CD4-positive, alpha-beta T cell treated with Interleukin-17A for 1 hour (primary cell): ENCODE measurements around the gene XRCC1.
"Not testable (repeated sequence)": the region's sequence is repeated elsewhere in the genome, so short reads cannot be mapped to it uniquely, and the experiment has no call there.

Experiments
- DNase-seq: peaks from one replicate; pipeline ENCODE4 v3.0.0-alpha.2; 2020

XRCC1 gene

GRCh38 chr19:43572171-43572588 lies 3.1 kb downstream of the XRCC1 start:
- no peak for DNase-seq

DNA sequence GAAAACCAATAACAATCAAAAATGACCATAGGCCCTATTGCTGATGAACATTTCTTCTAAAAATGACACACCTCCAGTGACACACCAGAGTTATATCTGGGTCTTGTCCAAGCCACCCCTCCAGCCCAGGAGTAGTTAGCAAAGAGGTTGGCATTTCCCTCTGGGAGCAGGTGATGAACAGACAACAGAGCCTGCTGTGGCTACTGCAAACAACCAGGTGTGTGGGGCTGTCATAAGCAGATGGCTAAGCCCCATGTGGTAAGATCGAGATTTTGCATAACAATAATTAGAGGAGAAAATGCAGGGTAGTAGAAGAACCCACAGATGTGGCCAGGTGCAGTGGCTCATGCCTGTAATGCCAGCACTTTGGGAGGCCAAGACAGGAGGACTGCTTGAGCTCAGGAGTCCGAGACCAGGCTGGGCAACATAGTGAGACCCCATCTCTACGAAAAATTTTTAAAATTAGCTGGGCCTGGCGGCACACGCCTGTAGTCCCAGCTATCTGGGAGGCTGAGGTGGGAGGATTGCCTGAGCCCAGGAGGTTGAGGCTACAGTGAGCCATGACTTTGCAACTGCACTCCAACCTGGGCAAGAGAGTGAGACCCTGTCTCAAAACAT lies 5.0 kb downstream of the XRCC1 start:
- DNase-seq, result no peak

DNA sequence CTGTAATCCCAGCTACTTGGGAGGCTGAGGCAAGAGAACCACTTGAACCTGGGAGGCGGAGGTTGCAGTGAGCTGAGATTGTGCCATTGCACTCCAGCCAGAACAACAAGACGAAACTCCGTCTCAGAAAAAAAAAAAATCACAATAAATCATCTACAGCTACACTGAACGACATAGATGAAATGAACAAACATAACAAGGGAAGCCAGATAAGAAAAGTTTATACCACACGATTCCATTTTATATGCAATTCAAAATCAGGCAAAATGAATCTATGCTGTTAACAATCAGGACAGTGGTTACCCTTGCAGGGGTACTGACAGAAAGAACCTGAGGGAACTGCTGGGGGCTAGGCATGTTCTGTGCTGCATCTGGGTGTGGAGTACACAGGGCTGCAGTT lies 5.7 kb downstream of the XRCC1 start:
- DNase-seq, result no peak

- DNase-seq, result no peak
These were observed 10.5 kb downstream of the XRCC1 start for GRCh38 chr19:43564800-43565199.

DNA sequence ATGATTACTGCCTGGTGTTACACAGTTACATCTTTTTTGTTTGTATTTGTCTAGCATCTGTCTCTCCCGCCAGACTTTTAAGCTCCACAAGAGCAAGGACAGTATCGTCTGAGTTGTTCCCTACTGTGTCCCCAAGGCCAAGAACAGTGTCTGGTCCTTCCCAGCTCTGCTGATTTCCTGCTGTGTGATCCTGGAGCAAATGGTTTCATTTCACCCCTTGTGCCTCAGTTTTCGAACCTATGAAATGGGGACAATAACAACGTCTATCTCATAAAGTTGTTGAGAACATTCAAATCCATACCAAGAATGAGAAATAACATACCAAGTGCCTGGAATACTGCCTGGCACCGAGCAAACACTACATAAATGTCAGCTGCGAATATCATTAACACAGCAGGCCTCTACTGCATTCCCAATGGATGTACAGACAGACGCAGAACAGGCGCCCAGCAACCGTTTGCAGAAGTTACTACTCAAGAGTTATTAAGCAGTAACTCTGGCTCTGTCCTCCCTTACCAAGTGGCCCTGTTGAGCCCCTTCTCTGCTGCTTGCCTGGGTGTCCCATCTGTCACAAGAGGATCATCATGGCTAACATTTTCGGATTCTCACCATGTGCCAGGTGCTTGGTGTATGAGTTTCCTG lies 11.4 kb downstream of the XRCC1 start:
- DNase-seq, result no peak

DNA sequence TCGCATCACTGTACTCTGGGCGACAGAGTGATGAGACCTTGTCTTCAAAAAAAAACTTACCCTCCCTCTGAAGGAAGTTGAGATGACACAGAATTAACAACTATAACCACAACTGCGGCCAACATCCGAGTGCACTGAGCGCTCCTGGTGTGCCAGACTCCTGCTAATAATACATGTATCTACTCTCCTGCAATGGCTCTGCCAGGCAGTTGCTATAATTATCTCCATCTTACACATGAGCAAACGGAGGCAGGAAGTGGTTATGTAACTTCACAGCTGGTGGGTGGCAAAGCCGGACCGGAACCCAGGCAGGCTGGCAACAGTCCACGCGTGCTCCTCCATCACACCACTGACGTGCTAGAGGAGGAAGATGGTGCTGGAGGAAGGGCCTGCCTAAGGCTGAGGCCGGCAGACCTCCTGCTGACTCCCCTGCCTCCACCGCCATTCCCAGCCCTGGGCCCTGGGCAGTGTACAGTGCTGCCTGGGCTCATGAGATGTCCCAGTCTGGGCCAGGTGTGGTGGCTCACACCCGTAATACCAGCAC lies 12.6 kb downstream of the XRCC1 start:
- DNase-seq, result peak; percentile 94

- no peak for DNase-seq
These were observed 13.1 kb downstream of the XRCC1 start for GRCh38 chr19:43562226-43562697.

DNA sequence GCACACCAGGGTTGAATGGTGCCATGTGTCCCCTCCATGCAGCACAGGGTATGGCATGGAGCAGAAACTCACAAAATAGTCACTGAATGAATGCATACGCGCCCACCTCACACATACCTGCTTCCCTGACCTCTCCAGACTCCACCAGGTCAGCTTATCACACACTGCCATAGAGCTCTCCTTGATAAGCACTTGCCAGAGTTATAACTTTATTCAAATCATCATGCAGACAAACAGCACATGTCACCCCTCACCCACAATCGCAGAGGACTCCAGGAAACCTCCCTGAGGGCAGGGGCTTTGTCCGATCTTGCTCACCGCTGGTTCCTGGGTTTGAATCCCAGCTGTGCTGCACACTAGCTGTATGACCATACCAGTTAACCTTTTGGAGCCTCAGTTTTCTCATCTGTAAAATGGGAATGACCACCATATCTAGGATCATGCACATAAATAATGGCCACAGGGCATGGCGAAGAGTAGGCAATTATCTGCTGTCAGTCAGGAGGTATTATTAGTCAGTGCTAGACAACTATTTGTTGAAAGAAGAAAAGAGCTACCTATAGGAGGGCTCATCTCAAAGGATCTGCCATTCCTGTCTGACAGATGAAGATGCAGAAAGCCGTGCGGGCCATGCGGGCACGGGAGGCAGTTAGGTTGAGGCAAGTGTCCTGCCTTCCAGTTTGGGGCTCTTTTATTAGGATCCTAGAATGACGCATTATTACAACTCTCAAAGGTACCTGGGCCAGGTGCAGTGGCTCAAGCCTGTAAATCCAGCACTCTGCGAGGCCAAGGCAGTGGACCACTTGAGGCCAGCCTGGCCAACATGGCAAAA lies 14.0 kb downstream of the XRCC1 start:
- DNase-seq, result no peak

DNA sequence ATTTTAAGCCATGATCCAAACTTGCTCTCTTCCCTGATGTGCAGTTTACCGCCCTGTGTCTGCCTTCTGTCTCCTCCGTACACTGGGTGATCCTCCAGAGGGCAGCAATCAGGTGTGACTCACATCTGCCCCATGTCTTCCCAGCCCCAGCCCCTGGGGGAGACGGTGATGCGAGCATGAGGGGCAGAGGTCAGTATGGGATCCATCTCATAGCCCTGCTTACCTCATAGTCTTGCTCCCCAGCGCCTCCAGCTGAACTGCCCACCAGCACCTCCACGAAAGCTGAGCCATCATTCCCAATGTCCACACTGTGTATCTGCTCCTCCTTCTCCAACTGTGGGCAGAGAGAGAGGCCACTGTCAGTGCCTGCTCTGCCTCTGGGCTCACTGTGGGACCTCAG lies 14.6 kb downstream of the XRCC1 start:
- DNase-seq, result no peak

- DNase-seq, result peak; percentile 90
These were observed 20.0 kb downstream of the XRCC1 start for GRCh38 chr19:43555185-43555770.

GRCh38 chr19:43554317-43554895 lies 20.9 kb downstream of the XRCC1 start:
- DNase-seq, result no peak

DNA sequence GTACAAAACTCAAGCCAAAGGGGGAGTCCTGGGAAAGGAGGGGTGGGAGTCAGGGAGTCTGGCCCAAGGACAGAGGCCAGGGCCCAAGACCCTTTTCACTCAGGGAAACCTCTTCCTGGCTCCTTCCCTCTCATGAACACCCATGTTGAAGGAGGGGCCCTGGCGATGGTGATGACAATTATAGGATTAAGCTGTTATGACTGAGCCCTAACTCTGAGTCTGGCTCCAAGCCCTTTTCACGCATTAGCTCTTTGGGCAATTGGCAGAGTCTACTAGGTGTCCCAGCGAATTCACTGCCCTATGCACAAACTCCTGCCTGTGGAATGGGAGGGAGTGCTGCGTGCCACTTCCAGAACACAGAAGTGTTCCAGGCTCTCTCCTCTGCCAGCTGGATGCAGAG lies 21.7 kb downstream of the XRCC1 start:
- DNase-seq, result no peak

- DNase-seq, result no peak
These were observed 22.7 kb downstream of the XRCC1 start for GRCh38 chr19:43552616-43553015.

GRCh38 chr19:43552198-43552450 lies 23.2 kb downstream of the XRCC1 start:
- DNase-seq, result no peak

- no peak for DNase-seq
These were observed 23.7 kb downstream of the XRCC1 start for GRCh38 chr19:43551399-43552197.

DNA sequence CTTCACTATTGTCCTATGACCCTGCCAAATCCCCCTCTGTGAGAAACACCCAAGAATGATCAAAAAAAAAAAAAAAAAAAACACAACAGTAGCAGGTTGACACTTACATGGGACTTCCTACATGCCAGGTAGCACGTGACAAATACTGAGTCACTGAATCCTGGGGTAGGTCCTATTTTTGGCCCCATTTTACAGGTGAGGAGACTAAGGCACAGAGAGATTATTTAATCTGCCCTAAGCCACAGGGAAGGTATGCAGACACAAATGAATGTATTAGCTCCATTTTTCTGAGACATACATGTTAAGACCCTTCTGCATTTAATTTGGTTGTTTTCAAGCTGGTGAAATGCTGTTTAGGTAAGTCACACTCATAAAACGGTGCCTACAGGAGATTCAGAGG lies 26.6 kb downstream of the XRCC1 start:
- no peak for DNase-seq

GRCh38 chr19:43547926-43548325 lies 27.4 kb downstream of the XRCC1 start:
- not testable (repeated sequence) for DNase-seq

DNA sequence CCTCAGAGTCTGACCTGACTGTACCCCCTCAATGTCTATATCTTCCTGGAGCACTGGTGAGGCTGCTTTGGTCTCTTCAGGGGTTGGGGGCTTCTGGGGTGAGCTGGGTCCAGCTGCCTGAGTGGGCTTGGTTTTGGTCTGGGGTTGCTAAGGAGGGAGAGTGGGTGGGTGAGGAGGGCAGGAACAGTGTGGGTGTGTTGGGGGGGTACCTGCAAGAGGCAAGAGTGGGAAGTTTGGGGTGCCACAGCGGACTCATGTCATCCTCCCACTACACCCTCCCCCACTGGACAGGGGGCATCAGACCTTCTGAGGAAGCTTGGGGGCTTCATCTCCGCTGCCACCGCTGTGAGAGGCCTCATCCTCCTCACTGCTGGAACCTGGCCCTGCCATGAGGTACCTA lies 28.7 kb downstream of the XRCC1 start:
- no peak for DNase-seq

- no peak for DNase-seq
These were observed 29.3 kb downstream of the XRCC1 start for GRCh38 chr19:43545981-43546380.

DNA sequence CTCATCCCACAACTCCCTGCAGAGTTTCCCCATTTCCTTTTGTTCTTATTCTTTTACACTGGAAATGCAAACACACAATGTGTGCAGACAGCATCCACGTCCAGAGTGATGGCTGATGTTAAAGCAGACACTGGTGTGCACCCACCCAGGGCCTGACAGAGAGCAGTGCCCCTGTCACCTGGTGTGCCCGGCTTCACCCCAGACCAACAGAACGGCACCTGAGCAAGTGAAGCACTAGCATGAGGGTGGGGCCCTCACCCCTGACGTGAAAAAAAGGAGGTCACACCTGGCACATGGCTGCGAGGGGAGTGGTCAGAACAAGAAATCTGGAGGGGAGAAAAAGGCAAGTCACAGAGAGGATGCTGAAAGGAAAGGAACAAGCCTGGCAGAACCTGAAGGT lies 30.1 kb downstream of the XRCC1 start:
- no peak for DNase-seq

DNA sequence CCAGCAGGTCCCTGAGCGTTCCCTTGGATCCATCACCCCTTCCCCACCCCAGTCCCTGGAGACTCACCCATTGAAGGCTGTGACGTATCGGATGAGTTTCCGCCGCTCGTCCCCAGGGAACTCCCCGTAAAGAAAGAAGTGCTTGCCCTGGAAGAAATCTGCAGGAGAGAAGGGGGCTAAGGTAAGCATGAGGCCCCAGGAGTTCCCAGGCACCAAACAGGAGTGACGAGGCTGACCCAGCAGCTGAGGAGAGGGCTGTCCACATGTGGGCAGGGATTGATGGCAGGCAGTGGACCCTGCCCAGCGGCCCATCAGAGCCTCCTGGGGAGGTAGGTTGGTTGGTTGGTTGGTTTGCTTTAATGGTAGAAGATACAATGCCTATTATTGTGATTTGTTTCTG lies 31.2 kb downstream of the XRCC1 start:
- no peak for DNase-seq

- no peak for DNase-seq
These were observed 33.2 kb downstream of the XRCC1 start for GRCh38 chr19:43541920-43542650.
